K562 treated with DMSO at 1 percent for 4 hours (cell line): ENCODE results near the gene CCDC110. TPM values are rescaled to one million over a fixed set of nuclear protein-coding genes. Genes with fewer than 3 reads are reported as not detected.

Source experiments
- total RNA-seq: library from RNA; unstranded; fragments of 300-600 nt; gene quantifications from 2 replicates; pipeline ENCODE4 v1.2.3, GENCODE V29; 2022; ENCODE audit not compliant: insufficient read depth

CCDC110 gene
- not detected in 2 replicates for total RNA-seq

GRCh38 chr4:185471235-185472102, at the start of gene CCDC110:
TSS of gene CCDC110 (minus strand) at chr4:185471733. CDS start at chr4:185471683, 50 bp downstream.

GRCh38 chr4:185425647-185426352, 45.7 kb downstream of the CCDC110 start, which contains the start of gene UFSP2:
TSS of gene UFSP2 (minus strand) at chr4:185425964. CDS start at chr4:185425868, 96 bp downstream.

GRCh38 chr4:185396724-185397385, 74.7 kb downstream of the CCDC110 start, which contains the start of gene ANKRD37:
TSS of gene ANKRD37 (plus strand) at chr4:185396841. CDS start at chr4:185396924, 83 bp downstream.

GRCh38 chr4:185395238-185395955, 76.1 kb downstream of the CCDC110 start, which contains the start of gene LRP2BP:
TSS of gene LRP2BP (minus strand) at chr4:185395924. CDS start at chr4:185378186, 17,738 bp downstream.

Other genes starting within 250 kb of the CCDC110 start
- 0.47 TPM in 1 of 2 replicates, not detected in the other for gene LRP2BP, start 75.8 kb downstream of the CCDC110 start, total RNA-seq
- gene ANKRD37, start 74.9 kb downstream of the CCDC110 start, total RNA-seq, result 2.4 and 7.9 TPM in 2 replicates
- 7.1 and 11.9 TPM in 2 replicates for gene UFSP2, start 45.8 kb downstream of the CCDC110 start, total RNA-seq
- gene PDLIM3, start 63.8 kb upstream of the CCDC110 start, total RNA-seq, result not detected in 2 replicates